ENCODE data around the gene MTRR.

GRCh38 chr5:7823594-7823993 lies 45.4 kb upstream of the MTRR start:
- TF ChIP-seq CTCF (conservative IDR thresholded peaks at IDR 0.05; ENCODE audit: low read length) (no peak), EZH2phosphoT487 (IDR thresholded peaks at IDR 0.05; ENCODE audit: borderline replicate concordance) (no peak)
